H1 (cell line): ENCODE results near the gene SEC61A1. TPM values are rescaled to one million over a fixed set of nuclear protein-coding genes. Genes with fewer than 3 reads are reported as not detected.

Experiments used
- SAP30 ChIP-seq: fragments of 300-600 bp; sonication (generic); IDR thresholded peaks from 2 replicates; pipeline ENCODE4 v1.7.1; 2012; ENCODE audit warnings: low read length, moderate library complexity, mild to moderate bottlenecking, inconsistent platforms; ENCODE audit not compliant: insufficient read depth, insufficient replicate concordance
- ZNF274 ChIP-seq: IDR thresholded peaks from 2 replicates; pipeline ENCODE4 v1.7.0; 2012; ENCODE audit warnings: low read length, borderline replicate concordance; ENCODE audit errors: extremely low read depth
- polyA plus RNA-seq, 7 experiments: library from polyadenylated mRNA; depleted of rRNA in 3 of 7; stranded (reverse) in 5 of 7; unstranded in 2 of 7; fragments of >200 nt in 5 of 7; fragments of 200-250 nt in 2 of 7; gene quantifications; 1 replicate in 5 of 7; 2 replicates in 1 of 7; 4 replicates in 1 of 7; pipeline versions ENCODE4 v1.2.1 to v1.2.3, GENCODE V29; 2011 to 2013; ENCODE audit warnings: missing spikeins in 2 of 7, mixed read lengths in 2 of 7
- total RNA-seq: library from RNA; stranded (reverse); fragmentation: NEBNext Ultra II Directional; extraction: Animal tissue kit (Norgen Biotek cat#: 25700); gene quantifications from 2 replicates; pipeline ENCODE4 v1.2.1, GENCODE V29; 2021

Gene SEC61A1
- total and polyA plus RNA-seq, 2 of the 8 experiments (the other 6 are each of a cell fraction or from before 2014, with no cell fraction given), result 133 to 165 TPM

DNA sequence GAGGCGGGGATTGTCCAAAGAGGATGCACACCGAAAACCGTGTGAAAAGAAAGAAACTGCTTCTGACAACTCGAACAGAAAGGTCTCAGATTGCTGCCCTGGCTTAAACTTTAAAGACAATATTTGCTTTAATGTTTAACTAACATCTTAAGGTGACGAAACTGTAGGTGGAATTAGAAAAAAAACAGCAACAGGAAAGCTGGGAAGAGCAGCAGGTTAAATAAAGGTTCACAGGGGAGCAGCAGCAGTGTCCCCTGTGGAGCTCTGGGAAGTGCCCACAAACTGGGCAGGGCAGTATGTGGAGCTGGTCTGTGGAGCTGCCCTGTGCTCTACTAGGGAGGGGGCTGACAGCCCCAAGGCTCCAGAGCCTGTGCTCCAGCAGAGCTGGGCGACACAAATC, 46.0 kb downstream of the SEC61A1 start (continued):
- no peak for TF ChIP-seq SAP30
- no peak for TF ChIP-seq ZNF274
